K562 (cell line): ENCODE results near the gene FBXO10. TPM values are rescaled to one million over a fixed set of nuclear protein-coding genes. Genes with fewer than 3 reads are reported as not detected.

Experiments
- ATAC-seq: fragments of 200-7000 bp; cut with Tn5 transposase; 3 replicates; pipeline ENCODE4 v1.9.1; 2020; ENCODE audit warnings: moderate library complexity
- BruUV-seq: library from RNA; stranded (reverse); fragments of 400-500 nt; replicated peaks from 2 replicates; lab custom pipeline; 2021; lab: Mats Ljungman, UMichigan
- CTCF ChIA-PET: fragments of 300-600 bp; formaldehyde crosslinking; extraction: SDS; loops from one replicate; lab custom pipeline; 2021; ENCODE audit warnings: low intra/inter-chr PET ratio; lab: Yijun Ruan, JAX
- POLR2A ChIA-PET: fragments of 300-600, 350-650 bp; sonication (Branson Sonifier 250); formaldehyde crosslinking; extraction: SDS; loops from one replicate; lab custom pipeline; 2021; ENCODE audit warnings: antibody characterized with exemption, inconsistent platforms; lab: Yijun Ruan, JAX
- DNase-seq, 4 experiments: peaks; one replicate each; pipeline versions ENCODE4 v3.0.0 to v3.0.0-alpha.2; 2011 to 2018; ENCODE audit warnings: low spot score in 3 of 4, mixed read lengths in 3 of 4; ENCODE audit errors: extremely low read depth in 1 of 4
- FAIRE-seq: peaks from 2 replicates; lab custom pipeline; 2011; peaks lifted over from hg19 to GRCh38; lab: Jason Lieb, UNC
- H2AFZ ChIP-seq: 2 replicates; pipeline ENCODE4 v1.6.0; 2011; ENCODE audit warnings: low read depth, low read length, control low read depth, inconsistent platforms
- H3K27ac ChIP-seq: fragments of 200-600 bp; 3 replicates; pipeline ENCODE4 v1.8.0; 2011; ENCODE audit warnings: low read depth, mild to moderate bottlenecking, control low read depth, inconsistent platforms, low read length, moderate library complexity, mixed read lengths; ENCODE audit errors: extremely low read depth
- H3K27me3 ChIP-seq, 2 experiments: fragments of 300-600 bp in 1 of 2; 2 replicates in 1 of 2; 3 replicates in 1 of 2; pipeline versions ENCODE4 v1.6.0 to v1.8.0; 2011; ENCODE audit warnings: inconsistent platforms in 2 of 2, low read length in 2 of 2, mild to moderate bottlenecking in 1 of 2, mixed read lengths in 1 of 2, moderate library complexity in 1 of 2; ENCODE audit not compliant: control insufficient read depth in 2 of 2, insufficient read depth in 2 of 2
- H3K36me3 ChIP-seq: fragments of 300-600 bp; 3 replicates; pipeline ENCODE4 v1.8.0; 2011; ENCODE audit warnings: mild to moderate bottlenecking, low read length, inconsistent platforms; ENCODE audit not compliant: control insufficient read depth, insufficient read depth
- H3K4me1 ChIP-seq, 2 experiments: fragments of 200-600 bp in 1 of 2; replicated peaks in 1 of 2; 2 replicates in 1 of 2; 3 replicates in 1 of 2; pipeline versions ENCODE4 v1.5.1 to v1.8.0; 2011; ENCODE audit warnings: inconsistent platforms in 2 of 2, low read length in 2 of 2, mild to moderate bottlenecking in 1 of 2, mixed read lengths in 1 of 2, moderate library complexity in 1 of 2; ENCODE audit not compliant: control insufficient read depth in 2 of 2, insufficient read depth in 2 of 2
- H3K4me2 ChIP-seq: 2 replicates; pipeline ENCODE4 v1.6.1; 2011; ENCODE audit warnings: low read length, control low read depth, inconsistent platforms, mixed read lengths; ENCODE audit not compliant: insufficient read depth
- H3K4me3 ChIP-seq: fragments of 200-600 bp; sonication (generic), shearing (Covaris generic); 2 replicates; pipeline ENCODE4 v1.5.1; 2016; ENCODE audit warnings: control low read depth, inconsistent platforms
- H3K79me2 ChIP-seq: fragments of 200-600 bp; 3 replicates; pipeline ENCODE4 v1.8.0; 2011; ENCODE audit warnings: low read length, inconsistent platforms; ENCODE audit not compliant: control insufficient read depth, insufficient read depth
- H3K9ac ChIP-seq, 2 experiments: 2 replicates each; pipeline versions ENCODE4 v1.6.0 to v1.6.1; 2011; ENCODE audit warnings: low read depth in 2 of 2, low read length in 2 of 2, control low read depth in 1 of 2, inconsistent platforms in 1 of 2, mild to moderate bottlenecking in 1 of 2, mixed read lengths in 1 of 2; ENCODE audit not compliant: insufficient read depth in 1 of 2
- H3K9me1 ChIP-seq: one replicate; pipeline ENCODE4 v1.6.0; 2011; ENCODE audit warnings: inconsistent platforms, mild to moderate bottlenecking, low read length, moderate library complexity; ENCODE audit not compliant: control insufficient read depth, insufficient read depth
- H3K9me3 ChIP-seq: replicated peaks from 2 replicates; pipeline ENCODE4 v1.5.1; 2011; ENCODE audit warnings: low read depth, low read length, inconsistent platforms; ENCODE audit not compliant: control insufficient read depth, insufficient read depth
- H4K20me1 ChIP-seq: replicated peaks from 2 replicates; pipeline ENCODE4 v1.6.1; 2011; ENCODE audit warnings: low read length, inconsistent platforms, mixed read lengths; ENCODE audit not compliant: control insufficient read depth, insufficient read depth
- ARID4B ChIP-seq: sonication (generic); formaldehyde crosslinking; IDR thresholded peaks from 2 replicates; pipeline ENCODE4 v1.8.0; 2022; ENCODE audit warnings: mild to moderate bottlenecking, missing genetic modification reagents
- DMBX1 ChIP-seq: fragments of 250-450 bp; sonication (Bioruptor Pico); IDR thresholded peaks from 2 replicates; pipeline ENCODE4 v1.8.0; 2022; ENCODE audit warnings: inconsistent platforms, mild to moderate bottlenecking, moderate library complexity, borderline replicate concordance
- ETS1 ChIP-seq: conservative IDR thresholded peaks from 2 replicates; pipeline ENCODE4 v1.6.1; 2011; ENCODE audit warnings: low read depth, mild to moderate bottlenecking, low read length; ENCODE audit not compliant: control insufficient read depth
- HDAC8 ChIP-seq: fragments of 450-650 bp; IDR thresholded peaks from 2 replicates; pipeline ENCODE4 v1.6.1; 2016; ENCODE audit warnings: mild to moderate bottlenecking, missing genetic modification characterization, moderate library complexity, missing compliant biosample characterization
- NFRKB ChIP-seq: fragments of 450-650 bp; IDR thresholded peaks from 2 replicates; pipeline ENCODE4 v1.6.1; 2016; ENCODE audit warnings: low read depth
- RBM34 ChIP-seq: fragments of 200-400 bp; formaldehyde crosslinking; IDR thresholded peaks from 2 replicates; pipeline ENCODE4 v1.6.1; 2018; ENCODE audit warnings: low read length, borderline replicate concordance; ENCODE audit not compliant: insufficient read depth
- RERE ChIP-seq: sonication (generic); formaldehyde crosslinking; IDR thresholded peaks from 2 replicates; pipeline ENCODE4 v1.8.0; 2023; ENCODE audit warnings: missing genetic modification reagents, mild to moderate bottlenecking, borderline replicate concordance
- SAP30 ChIP-seq: fragments of 200-600 bp; sonication (generic); IDR thresholded peaks from 2 replicates; pipeline ENCODE4 v1.6.1; 2012; ENCODE audit warnings: borderline replicate concordance, low read depth, mild to moderate bottlenecking, moderate library complexity, low read length, control low read depth, inconsistent platforms; ENCODE audit not compliant: insufficient read depth, poor library complexity, severe bottlenecking
- SREBF1 ChIP-seq: fragments of 150-350 bp; IDR thresholded peaks from 2 replicates; pipeline ENCODE4 v1.6.1; 2014; ENCODE audit warnings: antibody characterized with exemption, low read depth, low read length, borderline replicate concordance
- ZNF316 ChIP-seq: fragments of 450-650 bp; IDR thresholded peaks from 2 replicates; pipeline ENCODE4 v1.6.1; 2016
- WGBS: fragments of 100-300 bp; shearing (Covaris generic); methylation state at CpG from one replicate; pipeline ENCODE4 v1.1.6; 2016; ENCODE audit warnings: low coverage, mixed read lengths; ENCODE audit not compliant: insufficient coverage; ENCODE audit errors: missing lambda C conversion rate; 5-methylcytosine and 5-hydroxymethylcytosine counted together
- in situ Hi-C: fragments of 300-500 bp; cut with MboI; formaldehyde crosslinking; loops from 4 replicates; pipeline ENCODE4 v1.15.0; 2018; ENCODE audit warnings: inconsistent platforms, mixed read lengths
- intact Hi-C: fragments of 100-400 bp; cut with micrococcal nuclease; formaldehyde crosslinking; loops from 2 replicates; pipeline ENCODE4 v1.14.2; 2022
- polyA plus RNA-seq, 8 experiments: library from polyadenylated mRNA; depleted of rRNA in 4 of 8; stranded (reverse) in 5 of 8; unstranded in 3 of 8; fragments of >200 nt; fragmentation: Nextera tagmentation in 2 of 8; fragmentation: Illumina TruSeq in 1 of 8; extraction: Ambion mirVana in 2 of 8; extraction: Trizol in 1 of 8; gene quantifications; 2 replicates each; pipeline versions ENCODE4 v1.2.1 to v1.2.3, GENCODE V29; 2011 to 2014; ENCODE audit warnings: inconsistent platforms in 1 of 8, missing spikeins in 1 of 8
- total RNA-seq, 7 experiments: library from RNA; depleted of rRNA in 6 of 7; stranded (reverse); fragments of >200 nt in 6 of 7; fragmentation: Illumina TruSeq in 2 of 7; extraction: Trizol in 2 of 7; gene quantifications; 2 replicates each; pipeline versions ENCODE4 v1.2.1 to v1.2.3, GENCODE V29; 2011 to 2021; ENCODE audit warnings: low replicate concordance in 1 of 7

FBXO10 gene
- total and polyA plus RNA-seq, 9 of the 15 experiments (the other 6 are each of a cell fraction or from before 2014, with no cell fraction given): 0.84 to 9.9 (median 6.0) TPM

GRCh38 chr9:37486256-37486615 lies 89.9 kb downstream of the FBXO10 start:
- ATAC-seq (peak; percentile 15), DNase-seq (peak in 3 of 4 experiments; percentile 45 to 67 (median 67)), FAIRE-seq (no peak)
- peak overlapping the region; percentile 78 for H3K27ac ChIP-seq
- peak overlapping the region; percentile 60 for H3K4me3 ChIP-seq
- BruUV-seq: no TSS peak
- no peaks in the 10 kb centered on the region for H3K27me3 ChIP-seq
- H4K20me1 ChIP-seq: no peaks in the 10 kb centered on the region
- peak overlapping the region; percentile 96 for H2AFZ ChIP-seq
- H3K36me3 ChIP-seq: peaks cover 46% of the 10 kb centered on the region
- no peaks in the 10 kb centered on the region for H3K9me1 ChIP-seq
- peaks cover 20 to 21% of the 10 kb centered on the region in 2 experiments; a peak in 4 of 5 replicates for H3K4me1 ChIP-seq
- ChIA-PET POLR2A (interaction anchor here (0.6 to 4.2 kb wide), 9 partner anchors 10 to 293 kb away, joined by 3 to 44 read pairs (median 6); no protein-coding TSS in a partner anchor), CTCF (no interaction called here)
- peaks cover 34% of the 10 kb centered on the region for H3K79me2 ChIP-seq
- H3K9me3 ChIP-seq: no peaks in the 10 kb centered on the region
- 1% methylated on average over 6 of the region's 7 CpGs for WGBS
- H3K9ac ChIP-seq: peak overlapping the region; percentile 90 to 98
- intact Hi-C loops (no loop called here), in situ Hi-C loops (loop anchor here (10.0 to 25.0 kb wide), 2 partner anchors 419 to 876 kb away; partner anchors contain the start of gene SLC25A51)
- H3K4me2 ChIP-seq: peak overlapping the region; percentile 98
- TF ChIP-seq SREBF1 (no peak), DMBX1 (CRISPR knock-in tag) (no peak), RBM34 (no peak), NFRKB (0 out of 2 replicates have a peak, but pooled peaks have one; percentile 31), ARID4B (CRISPR knock-in tag) (0 out of 2 replicates have a peak, but pooled peaks have one; percentile 36), RERE (CRISPR knock-in tag) (no peak), ETS1 (0 out of 2 replicates have a peak, but pooled peaks have one; percentile 3), HDAC8 (tag) (no peak), SAP30 (peak; percentile 71), ZNF316 (0 out of 2 replicates have a peak, but pooled peaks have one; percentile 10)
